HG03432 (cell line): Measurements from ENCODE around the gene TNS1.

Source experiments
- ATAC-seq: cut with Tn5 transposase; IDR thresholded peaks from one replicate; pipeline ENCODE4 v1.9.1; 2021; ENCODE audit warnings: mild to moderate bottlenecking, moderate library complexity; ENCODE audit not compliant: unreplicated experiment

TNS1 gene

DNA sequence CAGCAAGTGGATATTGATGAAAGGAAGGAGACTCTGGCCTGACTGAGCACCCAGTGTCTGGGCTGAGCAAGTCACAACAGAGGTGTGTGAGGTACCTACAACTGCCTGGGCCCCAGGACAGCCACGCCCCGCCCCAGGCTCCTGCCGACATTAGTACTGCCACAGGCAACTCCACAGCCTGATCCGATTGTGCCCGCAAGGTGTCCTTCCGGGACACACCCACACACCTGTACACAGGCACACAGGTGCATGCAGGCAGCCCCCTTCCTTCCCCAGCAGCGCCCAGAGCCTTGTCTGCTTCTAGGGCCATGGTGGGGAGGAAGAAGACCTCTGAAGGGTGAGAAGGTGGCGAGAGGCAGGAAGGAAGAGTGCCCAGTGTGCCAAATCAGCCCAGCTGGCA is 83.6 kb downstream of the TNS1 start:
- no peak for ATAC-seq

DNA sequence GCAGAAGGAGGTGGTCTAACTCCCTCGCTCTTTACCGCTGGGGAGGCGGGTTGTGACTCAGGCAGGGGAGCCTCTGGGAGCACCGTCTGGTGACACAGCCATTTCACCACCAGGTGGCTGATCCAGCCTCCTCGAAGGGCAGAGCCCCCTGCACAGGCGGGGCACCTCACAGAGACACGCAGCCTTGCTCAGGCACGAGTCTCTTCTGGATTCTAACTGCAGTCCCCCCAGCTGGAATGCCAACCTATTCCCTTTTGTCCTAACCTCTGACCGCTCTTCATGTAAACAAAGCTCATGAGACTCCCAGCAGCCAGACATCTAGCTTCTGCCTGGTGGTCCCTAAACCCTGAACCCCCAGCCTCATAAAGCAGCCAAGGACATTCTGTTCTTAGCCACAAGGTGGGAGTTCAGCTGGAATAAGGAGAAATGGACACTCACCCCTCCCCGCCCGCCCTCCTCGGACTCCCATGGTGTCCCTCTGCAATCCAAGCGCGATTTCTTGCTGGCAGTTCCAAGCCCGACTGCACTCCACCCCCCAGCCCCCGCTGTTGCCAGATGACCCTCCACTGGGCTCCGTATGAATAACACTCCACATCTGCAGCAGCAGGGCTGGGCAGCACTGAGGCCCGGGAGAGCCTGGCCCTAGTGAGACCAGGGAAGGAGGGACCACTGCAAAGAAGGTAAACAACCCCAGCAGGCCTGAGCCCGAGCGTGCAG is 84.3 kb downstream of the TNS1 start:
- no peak for ATAC-seq

GRCh38 chr2:217916504-217917254 is 86.1 kb downstream of the TNS1 start:
- no peak for ATAC-seq

- ATAC-seq = no peak
These were observed 87.1 kb downstream of the TNS1 start for GRCh38 chr2:217915706-217916105.

DNA sequence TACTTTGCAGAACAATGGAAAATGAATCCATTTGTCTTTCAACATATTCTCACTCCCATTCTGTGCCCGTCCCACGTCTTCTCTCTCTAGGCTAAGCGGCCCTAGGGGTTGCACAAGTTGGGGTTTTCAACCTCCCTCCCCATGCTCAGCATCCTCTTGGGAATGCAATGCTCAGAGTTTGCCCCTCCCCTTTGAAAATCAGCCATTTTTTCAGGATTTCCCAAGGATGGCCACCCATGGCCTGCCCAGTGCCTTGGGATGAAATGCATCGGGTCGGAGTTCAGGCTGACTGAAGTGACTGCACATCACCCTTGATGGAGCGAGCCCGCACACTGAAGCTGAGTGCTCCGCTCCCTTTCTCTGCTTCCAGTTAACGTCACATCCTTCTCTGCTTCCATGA is 87.9 kb downstream of the TNS1 start:
- no peak for ATAC-seq

- no peak for ATAC-seq
These were observed 88.7 kb downstream of the TNS1 start for GRCh38 chr2:217914078-217914477.

GRCh38 chr2:217913436-217913835 is 89.4 kb downstream of the TNS1 start:
- ATAC-seq = no peak

DNA sequence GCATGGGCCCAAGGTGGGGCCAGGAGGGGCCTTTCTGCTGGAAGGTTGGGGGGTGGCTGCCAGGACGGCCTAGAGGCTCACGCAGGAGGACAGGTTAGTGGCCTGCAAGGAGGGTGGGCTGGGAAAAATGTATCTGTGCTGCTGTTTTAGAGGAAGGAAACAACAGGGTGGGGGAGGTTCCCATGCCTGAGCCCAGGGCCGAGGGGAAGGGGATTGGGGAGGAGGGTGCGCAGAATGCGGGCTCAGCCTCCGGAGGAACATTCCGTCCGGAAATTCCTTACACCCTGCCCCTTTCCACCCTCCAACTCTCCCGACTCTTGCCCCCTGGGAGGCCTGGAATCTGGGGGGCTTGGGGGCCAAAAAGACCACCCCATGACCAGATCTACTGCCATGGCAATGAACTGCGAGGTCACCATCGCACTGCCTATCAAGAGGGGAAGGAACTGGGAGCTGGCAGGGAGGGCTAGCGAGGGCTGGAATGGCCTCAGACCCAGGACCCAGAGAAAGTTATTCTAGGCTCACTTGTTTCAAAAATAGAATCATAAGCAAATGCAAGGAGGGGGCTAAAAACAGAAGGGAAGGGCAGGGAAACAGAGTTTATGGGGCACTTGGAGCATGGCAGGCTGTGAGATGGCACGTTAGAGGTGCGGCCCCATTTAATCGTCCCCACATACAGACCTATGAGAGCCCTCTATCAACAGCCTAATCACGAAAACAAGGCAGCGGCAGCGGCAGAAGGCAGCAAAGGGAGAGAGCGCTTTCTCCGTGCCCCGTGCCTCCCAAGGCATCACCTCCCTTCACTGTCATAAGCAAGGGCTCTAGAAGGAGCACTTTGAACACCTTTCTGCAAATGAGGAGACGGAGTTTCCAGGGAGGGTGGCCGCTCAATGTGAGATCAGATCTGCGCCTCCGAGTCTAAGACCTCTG is 90.4 kb downstream of the TNS1 start:
- ATAC-seq = no peak

DNA sequence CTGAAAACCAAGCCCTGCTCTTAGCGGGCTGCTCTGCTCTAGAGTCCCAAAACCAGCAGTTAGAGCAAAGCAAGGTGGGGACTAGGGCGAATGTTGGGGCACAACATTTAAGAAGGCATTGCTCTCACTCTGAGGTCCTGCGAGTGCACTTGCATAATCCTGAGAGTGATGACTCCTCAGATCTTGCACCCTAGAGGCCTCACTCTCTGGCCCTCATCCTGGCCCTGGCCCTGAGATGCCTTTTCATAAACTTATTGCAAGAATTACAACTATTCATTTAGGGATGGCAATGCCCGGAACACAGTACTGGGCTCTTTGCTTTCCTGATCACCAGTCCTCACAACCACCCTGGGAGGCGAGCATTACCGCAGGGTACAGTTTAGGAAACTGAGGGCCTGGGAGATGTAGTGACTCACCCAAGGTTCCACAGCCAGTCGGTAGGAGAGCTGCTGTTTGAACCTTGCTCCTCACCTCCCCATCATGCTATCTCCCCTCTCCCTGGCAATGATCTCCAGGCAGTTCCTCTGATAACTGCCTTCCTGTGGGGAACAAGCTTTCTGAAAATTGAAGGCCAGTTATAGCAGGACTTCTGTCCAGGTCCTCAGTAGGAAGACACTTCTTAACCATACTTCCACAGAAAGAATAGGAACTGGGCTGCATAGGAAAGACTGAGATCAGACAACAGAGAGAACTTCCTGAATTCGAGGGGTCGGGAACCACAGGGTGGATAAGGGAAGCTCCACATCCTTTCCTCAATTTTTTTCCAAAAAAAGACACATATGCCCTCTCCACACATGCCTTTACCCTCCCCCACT is 91.3 kb downstream of the TNS1 start:
- ATAC-seq = no peak

DNA sequence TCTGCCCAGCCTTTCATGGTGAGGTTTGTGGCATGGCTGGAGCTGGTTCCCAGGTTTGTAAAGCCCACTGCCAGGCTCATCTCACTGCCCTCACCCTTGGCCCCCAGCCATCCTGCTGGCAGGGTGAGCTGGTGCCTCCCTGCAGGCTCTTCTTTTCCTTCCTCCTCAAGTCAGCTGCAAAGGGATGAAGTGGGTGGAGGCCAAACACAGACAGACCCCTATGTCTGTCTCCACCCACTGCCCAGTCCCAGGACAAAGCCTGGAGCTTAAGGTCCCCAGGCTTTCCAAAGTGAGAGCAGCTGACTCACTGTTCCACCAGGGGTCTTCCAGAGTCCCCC is 92.0 kb downstream of the TNS1 start:
- ATAC-seq = no peak

GRCh38 chr2:217909156-217909820 is 93.5 kb downstream of the TNS1 start:
- no peak for ATAC-seq

- no peak for ATAC-seq
These were observed 94.3 kb downstream of the TNS1 start for GRCh38 chr2:217908544-217908943.

- no peak for ATAC-seq
These were observed 95.5 kb downstream of the TNS1 start for GRCh38 chr2:217907266-217907665.

GRCh38 chr2:217906798-217907197 is 96.0 kb downstream of the TNS1 start:
- ATAC-seq = no peak

DNA sequence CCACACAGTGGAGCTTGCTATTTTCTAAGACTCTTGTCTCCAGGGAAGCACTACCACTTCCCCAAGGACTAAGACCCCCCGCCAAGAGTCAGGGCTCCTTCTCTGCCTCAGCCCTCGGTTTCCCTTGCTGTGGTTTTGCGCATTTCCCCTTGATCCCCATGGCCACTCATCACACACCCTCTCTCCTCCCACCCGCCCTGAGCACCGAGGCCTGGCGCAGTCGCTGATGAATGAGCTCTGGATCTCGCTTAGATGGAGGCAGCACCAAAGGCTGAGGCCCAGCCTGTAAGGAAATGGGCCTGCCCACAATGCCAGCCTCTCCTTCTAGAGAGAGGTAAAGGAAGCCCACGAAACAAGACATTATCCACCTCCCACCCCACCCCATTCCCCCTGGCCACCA is 96.9 kb downstream of the TNS1 start:
- ATAC-seq = no peak

DNA sequence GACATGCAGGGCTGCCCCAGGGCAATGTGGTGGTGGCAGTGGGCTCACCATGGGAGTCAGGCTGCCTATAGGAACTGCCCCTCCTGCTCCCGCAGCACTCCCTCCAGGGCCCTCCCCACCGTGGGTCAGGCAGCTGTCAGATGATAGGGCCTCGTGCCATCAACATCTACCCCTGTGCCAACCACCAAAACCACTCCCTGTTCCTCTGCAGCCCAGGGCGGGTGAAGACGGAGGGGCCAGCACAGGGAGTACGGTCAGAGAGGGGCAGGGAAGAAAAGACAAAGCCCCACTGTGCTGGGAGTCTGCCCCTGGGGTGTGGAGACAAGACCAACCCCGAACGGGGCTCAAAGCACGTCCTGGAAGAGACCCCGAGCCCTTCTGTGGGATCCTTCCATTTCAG is 97.4 kb downstream of the TNS1 start:
- no peak for ATAC-seq

- ATAC-seq = no peak
These were observed 98.2 kb downstream of the TNS1 start for GRCh38 chr2:217904614-217904965.

- ATAC-seq = no peak
These were observed 98.8 kb downstream of the TNS1 start for GRCh38 chr2:217903859-217904613.

DNA sequence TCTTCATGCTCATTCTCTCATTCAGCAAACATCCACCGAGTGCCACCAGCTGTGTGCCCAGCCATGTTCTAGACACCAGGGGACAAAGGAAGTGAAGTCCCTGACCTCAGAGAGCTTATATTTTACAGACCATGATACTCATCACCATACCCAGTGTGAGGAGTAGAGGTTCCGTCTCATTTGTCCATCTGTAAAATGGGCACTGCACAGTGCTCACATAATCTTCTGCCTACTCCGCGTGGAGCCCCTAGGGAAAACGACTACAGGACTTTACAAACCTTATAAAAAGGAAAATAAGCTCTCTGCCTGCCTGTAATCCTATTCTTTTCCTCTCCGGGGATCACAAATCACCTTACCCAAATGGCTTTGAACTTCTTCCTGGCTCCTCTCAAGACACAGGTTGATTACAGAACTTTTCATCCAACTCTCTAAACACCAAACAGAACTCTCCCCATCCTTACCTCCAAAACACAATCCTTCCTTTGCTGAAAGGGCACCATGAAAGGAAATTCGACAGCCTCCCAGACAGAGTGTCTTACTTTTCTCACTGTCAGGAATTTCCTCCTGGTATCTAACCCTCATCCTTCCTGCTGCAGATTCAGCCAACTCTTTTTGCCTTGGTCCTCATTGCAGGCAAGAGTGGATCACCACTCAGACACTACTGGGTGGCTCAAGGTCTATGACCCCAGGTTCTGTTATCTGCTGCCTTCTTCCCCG is 99.5 kb downstream of the TNS1 start:
- no peak for ATAC-seq
